Measurements from ENCODE around the gene GYPB.
"Not testable (repeated sequence)": the region's sequence is repeated elsewhere in the genome, so short reads cannot be mapped to it uniquely, and the experiment has no call there.

DNA sequence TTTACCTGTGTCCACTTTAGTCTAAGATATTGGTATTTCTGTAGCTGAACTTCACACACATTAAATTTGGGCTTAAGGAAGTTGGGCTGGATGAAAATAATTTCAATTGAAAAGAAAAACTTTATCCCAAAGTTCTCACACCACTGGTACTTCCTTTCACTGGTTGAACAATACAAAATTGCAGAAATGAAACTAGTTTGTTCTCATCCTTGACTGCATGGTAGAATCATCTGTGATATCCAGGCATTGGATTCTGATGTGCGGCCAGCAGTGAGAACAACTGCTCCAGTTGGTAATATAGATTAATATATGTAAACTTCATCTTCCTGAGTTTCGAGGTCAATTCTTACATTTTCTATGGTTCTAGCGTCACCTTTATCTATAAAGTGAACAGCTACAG, 10.6 kb downstream of the GYPB start:
- not testable (repeated sequence) for TF ChIP-seq CTCF (conservative IDR thresholded peaks at IDR 0.05; ENCODE audit: low read depth in 2 of 2); JUNB (IDR thresholded peaks at IDR 0.05; ENCODE audit: unreplicated experiment); REST (IDR thresholded peaks at IDR 0.05; ENCODE audit: unreplicated experiment); CREB1 (CRISPR knock-in tag; IDR thresholded peaks at IDR 0.05; ENCODE audit: low read depth); EZH2 (IDR thresholded peaks at IDR 0.05; ENCODE audit: low read depth, unreplicated experiment); ZNF331 (CRISPR knock-in tag; IDR thresholded peaks at IDR 0.05; ENCODE audit: low read depth); ETS1 (IDR thresholded peaks at IDR 0.05); POLR2AphosphoS5 (IDR thresholded peaks at IDR 0.05; ENCODE audit: low read depth)
